K562 (cell line): ENCODE data around the gene FBXO17. TPM values are rescaled to one million over a fixed set of nuclear protein-coding genes. Genes with fewer than 3 reads are reported as not detected.

Experiments
- ARID1B ChIP-seq: fragments of 450-650 bp; IDR thresholded peaks from 2 replicates; pipeline ENCODE4 v1.6.1; 2016; ENCODE audit warnings: antibody characterized with exemption, mild to moderate bottlenecking, inconsistent platforms
- CLOCK ChIP-seq: fragments of 250-450 bp; sonication (Bioruptor Pico); IDR thresholded peaks from 2 replicates; pipeline ENCODE4 v1.4.0; 2020; ENCODE audit warnings: mild to moderate bottlenecking, moderate library complexity, borderline replicate concordance
- FOXK1 ChIP-seq: sonication (generic); formaldehyde crosslinking; IDR thresholded peaks from 2 replicates; pipeline ENCODE4 v1.8.0; 2022; ENCODE audit warnings: missing genetic modification reagents, mild to moderate bottlenecking, borderline replicate concordance
- FOXP1 ChIP-seq: sonication (generic); formaldehyde crosslinking; IDR thresholded peaks from 2 replicates; pipeline ENCODE4 v1.8.0; 2022; ENCODE audit warnings: mild to moderate bottlenecking, missing genetic modification reagents
- HDAC1 ChIP-seq, 2 experiments: fragments of 450-650 bp; IDR thresholded peaks; 2 replicates each; pipeline ENCODE4 v1.6.1; 2016 to 2017; ENCODE audit warnings: inconsistent platforms in 1 of 2, mild to moderate bottlenecking in 1 of 2, moderate library complexity in 1 of 2
- HNRNPL ChIP-seq: fragments of 200-400 bp; formaldehyde crosslinking; IDR thresholded peaks from 2 replicates; pipeline ENCODE4 v1.6.1; 2017; ENCODE audit warnings: low read depth, mild to moderate bottlenecking, low read length
- IFI16 ChIP-seq: fragments of 250-450 bp; sonication (Bioruptor Pico); IDR thresholded peaks from 2 replicates; pipeline ENCODE4 v2.1.2; 2022; ENCODE audit warnings: mild to moderate bottlenecking, inconsistent platforms
- MAFG ChIP-seq: fragments of 450-650 bp; conservative IDR thresholded peaks from 2 replicates; pipeline ENCODE4 v1.6.1; 2016; ENCODE audit warnings: missing genetic modification characterization, missing compliant biosample characterization
- MYNN ChIP-seq, 2 experiments: sonication (generic); formaldehyde crosslinking in 1 of 2; IDR thresholded peaks; 2 replicates each; pipeline versions ENCODE4 v1.5.0 to v1.6.1; 2016 to 2020; ENCODE audit warnings: antibody characterized with exemption in 1 of 2, missing genetic modification reagents in 1 of 2
- NBN ChIP-seq: fragments of 450-650 bp; IDR thresholded peaks from 2 replicates; pipeline ENCODE4 v1.6.1; 2016; ENCODE audit warnings: low read depth, mild to moderate bottlenecking
- NRF1 ChIP-seq, 2 experiments: fragments of 450-650 bp; IDR thresholded peaks in 1 of 2; conservative IDR thresholded peaks in 1 of 2; 2 replicates each; pipeline ENCODE4 v1.6.1; 2014; ENCODE audit warnings: mild to moderate bottlenecking in 2 of 2
- PATZ1 ChIP-seq: fragments of 250-450 bp; sonication (Bioruptor Pico); IDR thresholded peaks from 2 replicates; pipeline ENCODE4 v1.5.0; 2020; ENCODE audit warnings: mild to moderate bottlenecking, borderline replicate concordance
- POLR2A ChIP-seq: fragments of 450-650 bp; conservative IDR thresholded peaks from 2 replicates; pipeline ENCODE4 v1.6.1; 2016
- POLR2G ChIP-seq: fragments of 200-400 bp; formaldehyde crosslinking; IDR thresholded peaks from 2 replicates; pipeline ENCODE4 v1.6.1; 2017; ENCODE audit warnings: low read depth, mild to moderate bottlenecking, antibody characterized with exemption, low read length, moderate library complexity
- SIRT6 ChIP-seq: IDR thresholded peaks from one replicate; pipeline ENCODE4 v1.6.1; 2012; ENCODE audit warnings: low read depth, mild to moderate bottlenecking, control low read depth, inconsistent platforms, low read length, moderate library complexity
- SLC30A9 ChIP-seq: fragments of 250-450 bp; sonication (Bioruptor Pico); IDR thresholded peaks from 2 replicates; pipeline ENCODE4 v1.8.0; 2022; ENCODE audit warnings: mild to moderate bottlenecking, moderate library complexity
- SOX6 ChIP-seq: fragments of 450-650 bp; IDR thresholded peaks from 2 replicates; pipeline ENCODE4 v1.6.1; 2014; ENCODE audit warnings: mild to moderate bottlenecking
- STAT5B ChIP-seq: fragments of 250-450 bp; sonication (Bioruptor Pico); IDR thresholded peaks from 2 replicates; pipeline ENCODE4 v1.8.0; 2021; ENCODE audit warnings: mild to moderate bottlenecking, inconsistent platforms
- TEAD4 ChIP-seq, 2 experiments: sonication (generic) in 1 of 2; formaldehyde crosslinking in 1 of 2; IDR thresholded peaks; 2 replicates each; pipeline versions ENCODE4 v1.6.1 to v1.8.0; 2012 to 2022; ENCODE audit warnings: borderline replicate concordance in 1 of 2, inconsistent platforms in 1 of 2, low read length in 1 of 2, mild to moderate bottlenecking in 1 of 2, missing genetic modification reagents in 1 of 2
- ZNF239 ChIP-seq: fragments of 250-450 bp; sonication (Bioruptor Pico); IDR thresholded peaks from 2 replicates; pipeline ENCODE4 v1.4.0; 2020; ENCODE audit warnings: mild to moderate bottlenecking
- ZNF561 ChIP-seq: fragments of 450-650 bp; formaldehyde crosslinking; conservative IDR thresholded peaks from 2 replicates; pipeline ENCODE4 v1.4.0; 2020; ENCODE audit warnings: mild to moderate bottlenecking, moderate library complexity
- ZNF740 ChIP-seq, 3 experiments: fragments of 200-800 bp in 1 of 3; sonication (Bioruptor generic) in 1 of 3; sonication (generic) in 1 of 3; formaldehyde crosslinking in 1 of 3; IDR thresholded peaks; 2 replicates each; pipeline versions ENCODE4 v1.6.1 to v1.8.0; 2016 to 2022; ENCODE audit warnings: mild to moderate bottlenecking in 2 of 3, missing compliant biosample characterization in 2 of 3, missing genetic modification characterization in 2 of 3, missing genetic modification reagents in 1 of 3
- polyA plus RNA-seq, 8 experiments: library from polyadenylated mRNA; depleted of rRNA in 4 of 8; stranded (reverse) in 5 of 8; unstranded in 3 of 8; fragments of >200 nt; fragmentation: Nextera tagmentation in 2 of 8; fragmentation: Illumina TruSeq in 1 of 8; extraction: Ambion mirVana in 2 of 8; extraction: Trizol in 1 of 8; gene quantifications; 2 replicates each; pipeline versions ENCODE4 v1.2.1 to v1.2.3, GENCODE V29; 2011 to 2014; ENCODE audit warnings: inconsistent platforms in 1 of 8, missing spikeins in 1 of 8
- total RNA-seq, 7 experiments: library from RNA; depleted of rRNA in 6 of 7; stranded (reverse); fragments of >200 nt in 6 of 7; fragmentation: Illumina TruSeq in 2 of 7; extraction: Trizol in 2 of 7; gene quantifications; 2 replicates each; pipeline versions ENCODE4 v1.2.1 to v1.2.3, GENCODE V29; 2011 to 2021; ENCODE audit warnings: low replicate concordance in 1 of 7

FBXO17 gene
- total and polyA plus RNA-seq, 9 of the 15 experiments (the other 6 are each of a cell fraction or from before 2014, with no cell fraction given) = 4.1 to 27.1 (median 19.0) TPM

GRCh38 chr19:38929929-38930775 lies 45.4 kb downstream of the FBXO17 start, which contains the start of gene SARS2 (continued):
- TF ChIP-seq SLC30A9 (no peak), ZNF740 (CRISPR knock-in tag; IDR thresholded peaks at IDR 0.05) (0 out of 2 replicates have a peak, but pooled peaks have one; percentile 0), ZNF740 (tag; IDR thresholded peaks at IDR 0.05) (no peak), NBN (no peak), CLOCK (CRISPR knock-in tag) (no peak), ZNF561 (CRISPR knock-in tag) (0 out of 2 replicates have a peak, but pooled peaks have one; percentile 74), ZNF239 (CRISPR knock-in tag) (no peak), MYNN (IDR thresholded peaks at IDR 0.05) (peak; percentile 90), MYNN (CRISPR knock-in tag; IDR thresholded peaks at IDR 0.05) (no peak), FOXK1 (CRISPR knock-in tag) (0 out of 2 replicates have a peak, but pooled peaks have one; percentile 64), MAFG (no peak), HDAC1 (IDR thresholded peaks at IDR 0.05) (peak in 1 of 2 experiments; percentile 83; a peak in 2 of 4 replicates), POLR2A (peak; percentile 96), FOXP1 (CRISPR knock-in tag) (no peak), HNRNPL (peak; percentile 86), SIRT6 (no peak), STAT5B (CRISPR knock-in tag) (no peak), TEAD4 (IDR thresholded peaks at IDR 0.05; ENCODE audit: low read length) (peak; percentile 61), TEAD4 (CRISPR knock-in tag; IDR thresholded peaks at IDR 0.05; ENCODE audit: borderline replicate concordance) (no peak), SOX6 (peak; percentile 53; the same call in 1 of the 2 replicates), PATZ1 (CRISPR knock-in tag) (no peak), NRF1 (conservative IDR thresholded peaks at IDR 0.05 in 1 of 2, IDR thresholded peaks at IDR 0.05 in 1 of 2) (peak; percentile 97 to 98), IFI16 (CRISPR knock-in tag) (0 out of 2 replicates have a peak, but pooled peaks have one; percentile 45), POLR2G (peak; percentile 87), ARID1B (peak; percentile 56)
